Stimulated activated CD4-positive, alpha-beta T cell treated with anti-CD3 and anti-CD28 coated beads, Interleukin-1b, Interleukin-23, amount 100 ng/mL, for 24 hours (primary cell): Measurements from ENCODE around the gene CDH4.

ENCODE experiments used
- DNase-seq, 4 experiments: peaks; one replicate each; pipeline ENCODE4 v3.0.0-alpha.2; 2020; ENCODE audit warnings: low read depth in 4 of 4, low spot score in 1 of 4

Gene CDH4

GRCh38 chr20:61436283-61436666, 184.2 kb downstream of the CDH4 start:
- DNase-seq = no peak

DNA sequence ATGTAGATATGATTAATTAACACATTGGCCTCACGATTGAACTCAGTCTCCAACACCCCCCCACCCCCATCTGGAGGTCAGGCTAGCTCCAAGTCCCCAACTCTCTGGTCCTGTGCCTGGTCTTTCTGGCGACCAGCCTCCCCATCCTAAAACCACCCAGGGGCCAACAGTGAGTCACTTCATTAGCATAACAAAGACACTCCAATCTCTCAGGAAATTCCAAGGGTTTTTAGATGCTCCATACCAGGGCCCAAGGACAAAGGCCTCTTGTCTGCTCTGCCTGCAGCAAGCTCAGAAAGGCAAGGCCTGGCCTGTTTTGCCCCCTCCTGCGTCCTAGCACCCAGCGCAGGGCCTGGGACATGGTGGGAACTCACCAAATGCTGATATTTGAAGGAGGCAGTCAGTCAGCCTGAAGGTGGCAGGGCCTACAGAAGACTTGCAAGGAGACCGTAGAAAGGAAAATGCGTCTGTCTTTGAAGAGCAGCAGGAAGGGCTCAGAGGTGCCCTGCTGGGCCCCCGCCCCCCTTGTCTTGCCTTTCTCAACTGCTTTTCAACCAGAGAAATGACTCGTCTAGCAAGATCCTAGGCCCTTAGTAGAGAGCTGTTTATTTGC, 184.7 kb downstream of the CDH4 start:
- no peak for DNase-seq

- DNase-seq = no peak
Observed at GRCh38 chr20:61437280-61438206, 185.5 kb downstream of the CDH4 start.

GRCh38 chr20:61438285-61438684, 186.2 kb downstream of the CDH4 start:
- no peak for DNase-seq

DNA sequence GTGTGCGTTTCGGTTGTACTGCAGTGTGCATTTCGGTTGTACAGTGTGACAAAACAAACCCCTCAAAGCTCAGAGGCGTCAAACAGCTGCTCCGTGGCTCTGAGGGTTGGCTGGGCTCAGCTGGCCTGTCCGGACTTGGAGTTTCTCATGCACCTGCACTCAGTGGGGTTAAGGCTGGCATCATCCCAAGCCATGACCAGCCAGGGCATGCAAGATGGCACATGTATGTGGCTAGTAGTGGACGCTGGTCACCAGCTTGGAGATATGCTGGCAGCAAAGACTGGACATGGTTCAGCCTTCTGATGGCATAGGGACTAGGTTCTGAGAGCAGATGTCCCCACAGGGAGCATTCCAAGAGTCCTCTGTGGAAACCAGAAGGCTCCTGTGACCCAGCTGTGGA, 187.2 kb downstream of the CDH4 start:
- no peak for DNase-seq

DNA sequence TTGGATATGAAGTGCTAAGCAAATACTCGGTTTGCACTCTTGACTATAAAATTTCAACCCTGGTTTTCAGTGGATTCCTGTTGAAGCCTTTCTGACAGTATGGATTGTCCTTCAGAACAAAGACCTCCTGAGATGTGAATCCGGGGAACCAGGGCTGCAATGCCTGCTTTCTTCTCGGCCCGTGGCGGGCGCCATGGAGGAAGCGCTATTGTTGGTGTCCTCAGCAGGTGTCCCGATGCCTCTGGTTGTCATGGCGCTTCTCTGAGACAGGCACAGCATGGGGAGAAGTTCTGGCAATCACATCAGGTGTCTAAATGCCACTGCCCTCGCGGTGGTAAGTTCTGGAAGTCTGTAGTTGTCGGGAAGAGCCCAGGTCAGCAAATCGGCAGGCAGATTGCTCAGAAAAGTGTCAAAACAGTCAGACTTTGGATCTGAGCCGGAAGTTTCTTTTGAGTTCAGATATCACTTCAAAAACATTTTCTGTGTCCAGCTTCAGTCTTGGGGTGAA, 188.5 kb downstream of the CDH4 start:
- no peak for DNase-seq

DNA sequence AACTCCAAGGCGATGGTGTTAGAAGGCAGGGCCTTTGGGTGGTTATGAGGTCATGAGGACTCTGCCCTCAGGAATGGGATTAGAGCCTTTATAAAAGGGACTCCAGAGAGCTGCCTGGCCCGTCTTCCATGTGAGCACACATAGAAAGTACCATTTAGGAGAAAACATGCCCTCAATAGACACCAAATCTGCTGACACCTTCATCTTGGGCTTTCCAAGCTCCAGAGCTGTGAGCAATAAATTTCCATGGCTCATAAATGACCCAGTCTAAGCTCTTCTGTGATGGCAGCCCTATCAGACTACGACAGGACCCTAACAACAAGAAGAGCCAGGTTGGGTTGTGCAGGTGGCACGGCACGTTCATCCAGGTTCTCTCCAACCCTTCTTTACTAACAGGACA, 189.5 kb downstream of the CDH4 start:
- no peak for DNase-seq

GRCh38 chr20:61442075-61442670, 190.1 kb downstream of the CDH4 start:
- DNase-seq = no peak

DNA sequence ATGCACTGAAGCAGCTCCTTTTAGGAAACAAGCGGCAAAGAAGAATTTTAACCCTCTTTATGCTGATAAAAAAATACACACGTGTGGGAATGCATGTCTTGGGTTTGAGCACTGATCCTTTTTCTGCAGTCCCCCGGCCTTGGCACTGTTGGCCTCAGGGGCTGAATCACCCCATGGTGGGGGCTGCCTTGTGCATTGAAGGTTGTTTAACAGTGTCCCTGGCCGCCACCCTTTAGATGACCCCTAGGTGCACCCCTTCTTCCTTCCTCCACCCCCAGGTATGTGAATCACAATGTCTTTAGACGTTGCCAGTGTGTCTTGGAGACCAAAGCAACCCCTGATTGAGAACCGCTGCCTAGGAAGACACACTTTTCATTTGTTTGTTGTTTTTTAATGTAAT, 190.7 kb downstream of the CDH4 start:
- no peak for DNase-seq

GRCh38 chr20:61443443-61444126, 191.5 kb downstream of the CDH4 start:
- no peak for DNase-seq

- no peak for DNase-seq
Observed at GRCh38 chr20:61444637-61445036, 192.6 kb downstream of the CDH4 start.

DNA sequence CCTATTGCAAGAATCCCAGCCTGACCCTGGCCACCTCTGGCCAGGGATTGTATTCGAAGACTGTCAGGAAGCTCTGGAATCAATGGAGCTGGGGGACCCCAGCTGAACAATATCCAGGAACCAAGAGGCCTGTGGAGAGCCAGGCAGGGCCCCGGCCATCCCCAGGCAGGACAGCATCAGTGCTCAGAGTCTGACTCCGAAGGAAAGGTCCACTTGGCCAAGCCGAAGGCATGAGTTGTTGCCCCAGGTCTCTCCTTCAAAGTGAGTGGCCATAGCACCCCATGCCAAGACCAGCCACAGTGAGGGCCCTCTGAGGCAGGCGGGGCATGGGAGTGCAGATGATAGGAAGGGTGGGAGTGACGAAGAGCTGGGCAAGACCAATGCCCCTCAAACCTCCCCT, 193.1 kb downstream of the CDH4 start:
- no peak for DNase-seq

GRCh38 chr20:61445741-61446140, 193.7 kb downstream of the CDH4 start:
- DNase-seq = no peak

DNA sequence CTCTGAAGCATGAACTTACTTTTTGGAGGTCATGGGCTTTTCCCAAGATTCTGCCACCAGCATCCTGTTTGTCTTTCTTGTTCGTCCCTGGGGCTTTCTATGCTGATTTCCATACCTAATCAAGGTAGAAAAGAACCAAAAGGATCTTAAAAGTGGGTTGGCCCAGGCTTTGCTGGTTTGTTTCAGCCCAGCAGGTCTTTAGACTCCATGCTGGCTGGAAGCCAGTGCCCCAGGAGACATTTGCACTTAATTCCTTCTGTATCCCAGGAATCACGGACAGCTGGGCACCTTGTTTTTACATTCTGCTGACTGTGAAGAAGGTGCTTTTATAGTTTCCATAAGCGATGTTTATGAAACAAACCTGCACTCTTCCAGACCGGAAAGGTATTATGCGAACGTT, 195.9 kb downstream of the CDH4 start:
- no peak for DNase-seq

- DNase-seq = no peak
Observed at GRCh38 chr20:61448386-61448785, 196.3 kb downstream of the CDH4 start.

DNA sequence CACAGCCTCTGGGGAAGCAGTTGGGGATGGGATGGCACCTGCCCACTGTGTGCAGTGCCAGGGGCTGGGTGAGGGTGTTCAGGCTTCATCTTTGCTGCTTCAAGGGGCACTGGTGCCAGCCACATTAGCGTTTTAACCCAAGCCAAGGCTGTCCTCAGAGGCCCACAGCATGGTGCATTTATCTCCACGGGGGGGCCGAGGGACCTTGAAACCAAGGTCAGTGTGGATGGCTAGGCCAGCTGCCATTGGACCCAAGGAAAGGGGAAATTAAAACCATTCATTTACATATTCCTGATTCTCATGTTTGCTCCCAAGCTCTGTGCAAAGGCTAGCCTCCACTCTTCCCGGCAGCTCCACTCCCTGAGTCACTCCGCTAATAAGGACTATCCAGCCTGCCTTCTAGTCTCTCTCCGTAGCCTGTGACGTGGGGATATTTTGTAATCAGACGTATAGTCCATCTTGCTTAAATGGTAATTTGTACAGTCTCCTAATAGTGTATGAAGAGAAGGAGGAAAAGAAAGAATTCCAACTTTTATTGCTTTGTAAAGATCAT, 197.1 kb downstream of the CDH4 start:
- DNase-seq = no peak

DNA sequence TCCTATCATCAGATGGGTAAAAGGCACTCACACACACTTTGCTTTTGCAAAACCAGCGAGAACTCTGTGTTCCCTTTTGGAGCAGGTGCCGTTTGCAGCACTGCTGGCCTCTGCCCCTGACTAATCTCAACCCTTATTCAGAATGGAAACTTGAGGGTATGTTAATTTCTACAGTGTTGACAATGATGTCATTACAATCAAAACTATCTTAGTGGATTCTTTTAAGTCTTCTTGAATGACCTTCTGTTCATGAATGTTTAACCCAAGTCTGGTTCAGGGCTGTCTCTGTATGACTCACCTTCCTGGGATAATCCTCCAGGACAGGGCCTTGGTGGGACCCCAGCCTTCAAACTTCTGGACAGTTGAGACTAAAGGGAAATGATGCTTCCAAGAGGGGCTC, 197.9 kb downstream of the CDH4 start:
- no peak for DNase-seq

GRCh38 chr20:61450549-61450948, 198.5 kb downstream of the CDH4 start:
- no peak for DNase-seq

DNA sequence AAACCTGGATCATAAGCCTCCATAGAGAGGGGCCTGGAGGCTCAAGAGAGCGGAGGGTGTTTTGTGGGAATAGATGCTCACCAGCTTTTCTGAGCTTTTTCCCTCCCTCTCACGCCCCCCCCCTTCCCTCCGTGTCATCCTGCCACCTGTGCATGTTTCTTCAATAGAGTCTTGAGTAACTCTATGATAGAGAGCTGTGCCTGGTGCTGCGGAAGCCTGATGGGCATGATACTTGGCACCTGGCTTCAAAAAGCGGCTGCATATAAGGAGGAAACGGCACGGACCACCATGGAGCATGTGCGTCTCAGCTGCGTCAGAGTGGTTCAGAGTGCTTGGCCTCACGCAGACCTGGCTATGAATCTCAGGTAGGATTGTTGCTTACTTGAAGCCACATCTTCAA, 198.9 kb downstream of the CDH4 start:
- DNase-seq = no peak

DNA sequence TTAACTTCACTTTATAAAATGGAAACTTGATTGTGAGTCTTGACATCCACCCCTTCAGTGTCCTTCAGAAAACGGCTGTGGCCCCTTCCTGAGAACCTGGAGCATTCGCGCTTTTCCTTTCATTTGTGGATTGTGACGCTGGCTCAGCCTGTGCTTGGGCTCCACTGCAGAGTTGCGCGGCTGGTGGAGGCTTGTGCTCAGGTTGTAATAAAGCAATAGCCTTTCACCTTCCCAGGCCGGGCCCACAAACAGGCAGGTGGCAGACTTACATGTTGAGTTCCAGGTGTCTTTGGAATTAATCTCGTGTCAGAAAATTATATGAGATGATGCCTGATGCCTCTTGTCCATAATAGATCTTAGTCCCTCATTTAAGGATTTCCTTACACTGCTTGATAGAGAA, 199.9 kb downstream of the CDH4 start:
- DNase-seq = no peak

GRCh38 chr20:61453219-61453618, 201.2 kb downstream of the CDH4 start:
- no peak for DNase-seq
